Ectodermal cell (in vitro differentiated cells): ENCODE data around the gene TUBG2.

ENCODE experiments used
- H3K27ac ChIP-seq: 2 replicates; pipeline ENCODE4 v1.7.0; 2013; ENCODE audit warnings: mild to moderate bottlenecking, low read depth, low read length; ENCODE audit not compliant: insufficient read depth, poor library complexity, severe bottlenecking
- H3K27me3 ChIP-seq: 2 replicates; pipeline ENCODE4 v1.7.0; 2013; ENCODE audit warnings: mild to moderate bottlenecking, low read length; ENCODE audit not compliant: insufficient read depth, control insufficient read depth, poor library complexity, severe bottlenecking
- H3K36me3 ChIP-seq: one replicate; pipeline ENCODE4 v1.7.0; 2013; ENCODE audit warnings: low read length; ENCODE audit not compliant: control insufficient read depth, insufficient read depth
- H3K4me1 ChIP-seq: one replicate; pipeline ENCODE4 v1.7.0; 2013; ENCODE audit warnings: low read length; ENCODE audit not compliant: control insufficient read depth, insufficient read depth
- H3K4me3 ChIP-seq: 2 replicates; pipeline ENCODE4 v1.7.0; 2013; ENCODE audit warnings: low read depth, low read length, control low read depth; ENCODE audit not compliant: insufficient read depth
- H3K9me3 ChIP-seq: 2 replicates; pipeline ENCODE4 v1.7.0; 2013; ENCODE audit warnings: mild to moderate bottlenecking, low read length, moderate library complexity; ENCODE audit not compliant: control insufficient read depth
- WGBS, 2 experiments: methylation state at CpG; one replicate each; pipeline ENCODE4 v1.1.7; 2013; ENCODE audit warnings: missing lambda C conversion rate in 2 of 2; 5-methylcytosine and 5-hydroxymethylcytosine counted together

The TUBG2 gene

GRCh38 chr17:42670789-42671657 is 11.9 kb downstream of the TUBG2 start:
- peaks cover 12% of the 10 kb centered on the region for H3K36me3 ChIP-seq
- H3K9me3 ChIP-seq, result no peaks in the 10 kb centered on the region
- 70 to 73% methylated on average over 50 of the region's 50 CpGs for WGBS, 2 experiments
- peaks cover 59% of the 10 kb centered on the region for H3K27me3 ChIP-seq
- H3K4me3 ChIP-seq, result no peak overlapping the region
- H3K27ac ChIP-seq, result no peak overlapping the region
- H3K4me1 ChIP-seq, result peaks cover 34% of the 10 kb centered on the region

GRCh38 chr17:42672038-42672437 is 13.0 kb downstream of the TUBG2 start:
- peaks cover 60% of the 10 kb centered on the region for H3K27me3 ChIP-seq

GRCh38 chr17:42673266-42673884 is 14.3 kb downstream of the TUBG2 start:
- Histone ChIP-seq H3K27ac (no peak overlapping the region), H3K9me3 (no peaks in the 10 kb centered on the region), H3K4me3 (no peak overlapping the region), H3K36me3 (peaks cover 7% of the 10 kb centered on the region), H3K27me3 (peaks cover 60% of the 10 kb centered on the region), H3K4me1 (peaks cover 34% of the 10 kb centered on the region)
- 68 to 71% methylated on average over 30 of the region's 30 CpGs for WGBS, 2 experiments

More at GRCh38 chr17:42672038-42672437, 13.0 kb downstream of the TUBG2 start:
- Histone ChIP-seq H3K4me3 (no peak overlapping the region), H3K27ac (no peak overlapping the region), H3K4me1 (peaks cover 34% of the 10 kb centered on the region), H3K9me3 (no peaks in the 10 kb centered on the region), H3K36me3 (peaks cover 8% of the 10 kb centered on the region)
- WGBS, 2 experiments, result 75 to 76% methylated on average over 28 of the region's 28 CpGs

- Histone ChIP-seq H3K9me3 (no peaks in the 10 kb centered on the region), H3K4me1 (peaks cover 34% of the 10 kb centered on the region), H3K4me3 (no peak overlapping the region), H3K27ac (no peak overlapping the region), H3K27me3 (peaks cover 60% of the 10 kb centered on the region), H3K36me3 (peaks cover 7% of the 10 kb centered on the region)
- WGBS, 2 experiments, result 22 to 23% methylated on average over 31 of the region's 32 CpGs
Measured at GRCh38 chr17:42673885-42674754, 15.0 kb downstream of the TUBG2 start.

GRCh38 chr17:42674755-42675347 is 15.8 kb downstream of the TUBG2 start:
- H3K27ac ChIP-seq, result no peak overlapping the region
- H3K4me3 ChIP-seq, result peak overlapping the region; percentile 58
- WGBS, 2 experiments, result 24 to 29% methylated on average over 9 of the region's 9 CpGs
- peaks cover 39% of the 10 kb centered on the region for H3K4me1 ChIP-seq
- peaks cover 7% of the 10 kb centered on the region for H3K36me3 ChIP-seq
- H3K27me3 ChIP-seq, result peaks cover 60% of the 10 kb centered on the region
- H3K9me3 ChIP-seq, result no peaks in the 10 kb centered on the region

GRCh38 chr17:42675348-42675964 is 16.4 kb downstream of the TUBG2 start:
- Histone ChIP-seq H3K4me1 (peaks cover 45% of the 10 kb centered on the region), H3K36me3 (peaks cover 7% of the 10 kb centered on the region), H3K27me3 (peaks cover 62% of the 10 kb centered on the region), H3K4me3 (peak overlapping the region; percentile 58), H3K27ac (no peak overlapping the region), H3K9me3 (no peaks in the 10 kb centered on the region)
- 2 to 5% methylated on average over 27 of the region's 27 CpGs for WGBS, 2 experiments

GRCh38 chr17:42675965-42676423 is 16.9 kb downstream of the TUBG2 start:
- Histone ChIP-seq H3K9me3 (no peaks in the 10 kb centered on the region), H3K27me3 (peaks cover 59% of the 10 kb centered on the region), H3K36me3 (peaks cover 7% of the 10 kb centered on the region), H3K4me3 (peak overlapping the region; percentile 58), H3K4me1 (peaks cover 47% of the 10 kb centered on the region), H3K27ac (no peak overlapping the region)
- WGBS, 2 experiments, result 1% methylated on average over 43 of the region's 43 CpGs

GRCh38 chr17:42676424-42677011 is 17.4 kb downstream of the TUBG2 start, which contains the start of gene PLEKHH3:
Gene PLEKHH3 (minus strand): TSS chr17:42676994. CDS start chr17:42676563, 431 bp downstream.
- Histone ChIP-seq H3K27ac (peak within 1 kb of the TSS; percentile 96), H3K9me3 (no peaks in the 10 kb centered on the region), H3K4me1 (peaks cover 50% of the 10 kb centered on the region), H3K27me3 (peaks cover 56% of the 10 kb centered on the region), H3K36me3 (peaks cover 3% of the 10 kb centered on the region), H3K4me3 (peak within 1 kb of the TSS; percentile 68)
- 0 to 1% methylated on average over 50 to 51 of the region's 51 CpGs for WGBS, 2 experiments
